Measurements from ENCODE around the gene SND1.

Gene SND1

GRCh38 chr7:127950233-127950935 lies 298.4 kb downstream of the SND1 start:
- no peaks in the 10 kb centered on the region for H3K79me2 ChIP-seq (ENCODE audit: insufficient read depth, low read length)
- H3K9me3 ChIP-seq (ENCODE audit: insufficient read depth, low read length), result no peaks in the 10 kb centered on the region
- no peaks in the 10 kb centered on the region for H4K20me1 ChIP-seq (ENCODE audit: low read depth, low read length)
- no peak overlapping the region for H2AFZ ChIP-seq (ENCODE audit: low read depth, low read length, severe bottlenecking)
- no peaks in the 10 kb centered on the region for H3F3A ChIP-seq (ENCODE audit: insufficient read depth)
- TF ChIP-seq CTCF (IDR thresholded peaks at IDR 0.05; ENCODE audit: insufficient read depth, low read length, poor library complexity, severe bottlenecking) (no peak), EZH2phosphoT487 (conservative IDR thresholded peaks at IDR 0.05; ENCODE audit: low read length) (no peak)
- no peaks in the 10 kb centered on the region; the same call in 1 of the 2 replicates for H3K36me3 ChIP-seq (ENCODE audit: low read length)
- H3K9me2 ChIP-seq (replicated peaks; ENCODE audit: insufficient read depth, low read length), result no peaks in the 10 kb centered on the region
- no peak overlapping the region for H3K4me3 ChIP-seq (ENCODE audit: insufficient read depth, low read length, poor library complexity, severe bottlenecking)
- no peak overlapping the region for H3K4me2 ChIP-seq (ENCODE audit: low read depth, low read length, poor library complexity, severe bottlenecking)
- no peak overlapping the region for H3K27ac ChIP-seq (ENCODE audit: low read depth, low read length)
- no peak overlapping the region for H3K9ac ChIP-seq (ENCODE audit: low read length)
- H3K27me3 ChIP-seq (ENCODE audit: low read length), result no peaks in the 10 kb centered on the region

- Histone ChIP-seq H3K9ac (ENCODE audit: low read length) (no peak overlapping the region), H3K4me2 (ENCODE audit: low read depth, low read length, poor library complexity, severe bottlenecking) (no peak overlapping the region), H3K36me3 (ENCODE audit: low read length) (no peaks in the 10 kb centered on the region), H2AFZ (ENCODE audit: low read depth, low read length, severe bottlenecking) (no peak overlapping the region), H3K27ac (ENCODE audit: low read depth, low read length) (no peak overlapping the region), H3K9me3 (ENCODE audit: insufficient read depth, low read length) (no peaks in the 10 kb centered on the region), H3K27me3 (ENCODE audit: low read length) (no peaks in the 10 kb centered on the region), H3K79me2 (ENCODE audit: insufficient read depth, low read length) (no peaks in the 10 kb centered on the region), H3K9me2 (replicated peaks; ENCODE audit: insufficient read depth, low read length) (no peaks in the 10 kb centered on the region), H3K4me3 (ENCODE audit: insufficient read depth, low read length, poor library complexity, severe bottlenecking) (no peak overlapping the region), H4K20me1 (ENCODE audit: low read depth, low read length) (no peaks in the 10 kb centered on the region), H3F3A (ENCODE audit: insufficient read depth) (no peaks in the 10 kb centered on the region)
- TF ChIP-seq EZH2phosphoT487 (conservative IDR thresholded peaks at IDR 0.05; ENCODE audit: low read length), result no peak
- no peak for TF ChIP-seq CTCF (IDR thresholded peaks at IDR 0.05; ENCODE audit: insufficient read depth, low read length, poor library complexity, severe bottlenecking)
Observed at GRCh38 chr7:127953423-127954356, 301.7 kb downstream of the SND1 start.

GRCh38 chr7:127954357-127954748 lies 302.4 kb downstream of the SND1 start:
- no peaks in the 10 kb centered on the region for H4K20me1 ChIP-seq (ENCODE audit: low read depth, low read length)
- H2AFZ ChIP-seq (ENCODE audit: low read depth, low read length, severe bottlenecking), result no peak overlapping the region
- H3K9me2 ChIP-seq (replicated peaks; ENCODE audit: insufficient read depth, low read length), result no peaks in the 10 kb centered on the region
- H3K4me2 ChIP-seq (ENCODE audit: low read depth, low read length, poor library complexity, severe bottlenecking), result no peak overlapping the region
- H3K79me2 ChIP-seq (ENCODE audit: insufficient read depth, low read length), result no peaks in the 10 kb centered on the region
- no peaks in the 10 kb centered on the region for H3K9me3 ChIP-seq (ENCODE audit: insufficient read depth, low read length)
- H3K27ac ChIP-seq (ENCODE audit: low read depth, low read length), result no peak overlapping the region
- H3F3A ChIP-seq (ENCODE audit: insufficient read depth), result no peaks in the 10 kb centered on the region
- H3K4me3 ChIP-seq (ENCODE audit: insufficient read depth, low read length, poor library complexity, severe bottlenecking), result no peak overlapping the region
- no peak overlapping the region for H3K9ac ChIP-seq (ENCODE audit: low read length)
- no peaks in the 10 kb centered on the region for H3K27me3 ChIP-seq (ENCODE audit: low read length)
- TF ChIP-seq EZH2phosphoT487 (conservative IDR thresholded peaks at IDR 0.05; ENCODE audit: low read length) (no peak), CTCF (IDR thresholded peaks at IDR 0.05; ENCODE audit: insufficient read depth, low read length, poor library complexity, severe bottlenecking) (no peak)
- no peaks in the 10 kb centered on the region for H3K36me3 ChIP-seq (ENCODE audit: low read length)

All from SU-DHL-6 (cell line).